Suprapubic skin (tissue), 4 donors: ENCODE results near the gene SHISA9. TPM values are rescaled to one million over a fixed set of nuclear protein-coding genes. Genes with fewer than 3 reads are reported as not detected.

ENCODE experiments used
- DNase-seq, 2 donors: peaks; one replicate each; pipeline ENCODE4 v3.0.0-alpha.2; 2019; ENCODE audit warnings: low spot score in 2 of 2
- H3K27ac ChIP-seq: fragments of 200-600 bp; sonication (generic); one replicate; pipeline ENCODE4 v1.5.1; 2019
- H3K27me3 ChIP-seq: fragments of 200-600 bp; sonication (generic); one replicate; pipeline ENCODE4 v1.5.1; 2019
- H3K36me3 ChIP-seq: fragments of 200-600 bp; sonication (generic); one replicate; pipeline ENCODE4 v1.5.1; 2019
- H3K4me1 ChIP-seq: fragments of 200-600 bp; sonication (generic); one replicate; pipeline ENCODE4 v1.5.1; 2019
- H3K4me3 ChIP-seq: fragments of 200-600 bp; sonication (generic); one replicate; pipeline ENCODE4 v1.5.1; 2019; ENCODE audit warnings: mild to moderate bottlenecking
- H3K9me3 ChIP-seq: fragments of 200-600 bp; sonication (generic); one replicate; pipeline ENCODE4 v1.5.1; 2019
- CTCF ChIP-seq, 2 donors: fragments of 200-600 bp in 1 of 2; fragments of 450-650 bp in 1 of 2; sonication (generic) in 1 of 2; IDR thresholded peaks; one replicate each; pipeline ENCODE4 v1.5.1; 2016 to 2019; ENCODE audit warnings: antibody characterized with exemption in 2 of 2, mild to moderate bottlenecking in 1 of 2, moderate library complexity in 1 of 2
- EP300 ChIP-seq: sonication (generic); formaldehyde crosslinking; IDR thresholded peaks from one replicate; pipeline ENCODE4 v1.6.1; 2017; ENCODE audit warnings: antibody characterized with exemption
- POLR2A ChIP-seq, 2 donors: fragments of 450-650 bp; IDR thresholded peaks; one replicate each; pipeline ENCODE4 v1.6.1; 2017; ENCODE audit warnings: antibody characterized with exemption in 2 of 2, mild to moderate bottlenecking in 2 of 2, moderate library complexity in 2 of 2
- POLR2AphosphoS5 ChIP-seq, 3 donors: sonication (generic); formaldehyde crosslinking; IDR thresholded peaks; one replicate each; pipeline ENCODE4 v1.6.1; 2017; ENCODE audit warnings: antibody characterized with exemption in 3 of 3
- WGBS: methylation state at CpG from one replicate; pipeline ENCODE4 v1.1.5; 2018; 5-methylcytosine and 5-hydroxymethylcytosine counted together
- total RNA-seq, 4 donors: library from RNA; depleted of rRNA; stranded (reverse); fragments of >200 nt; gene quantifications; one replicate each; pipeline ENCODE4 v1.1.0, GENCODE V29; 2016

SHISA9 gene
- total RNA-seq, 4 donors from 2014 or later = 0.26 to 1.9 (median 1.2) TPM

- no peak for DNase-seq
- H3K4me1 ChIP-seq = no peaks in the 10 kb centered on the region
- TF ChIP-seq POLR2A (IDR thresholded peaks at IDR 0.05) = no peak
- TF ChIP-seq CTCF (IDR thresholded peaks at IDR 0.05) = no peak
- no peak for TF ChIP-seq POLR2AphosphoS5 (IDR thresholded peaks at IDR 0.05)
- TF ChIP-seq EP300 = no peak
- 90% methylated on average over 2 of the region's 2 CpGs for WGBS
- H3K27me3 ChIP-seq = no peaks in the 10 kb centered on the region
- no peak overlapping the region for H3K27ac ChIP-seq
- no peaks in the 10 kb centered on the region for H3K9me3 ChIP-seq
- no peaks in the 10 kb centered on the region for H3K36me3 ChIP-seq
- H3K4me3 ChIP-seq = no peak overlapping the region
These were observed 253.4 kb downstream of the SHISA9 start for GRCh38 chr16:13154799-13155198.

- Histone ChIP-seq H3K27ac (no peak overlapping the region), H3K4me3 (no peak overlapping the region), H3K4me1 (no peaks in the 10 kb centered on the region), H3K9me3 (no peaks in the 10 kb centered on the region), H3K27me3 (no peaks in the 10 kb centered on the region), H3K36me3 (no peaks in the 10 kb centered on the region)
- DNase-seq = no peak
- TF ChIP-seq CTCF (IDR thresholded peaks at IDR 0.05) = no peak
- no peak for TF ChIP-seq POLR2A (IDR thresholded peaks at IDR 0.05)
- no peak for TF ChIP-seq POLR2AphosphoS5 (IDR thresholded peaks at IDR 0.05)
- WGBS = 40% methylated on average over 2 of the region's 2 CpGs
These were observed 254.0 kb downstream of the SHISA9 start for GRCh38 chr16:13155377-13155776.

GRCh38 chr16:13155780-13156179 is 254.4 kb downstream of the SHISA9 start:
- TF ChIP-seq POLR2A (IDR thresholded peaks at IDR 0.05) = no peak
- no peak for TF ChIP-seq POLR2AphosphoS5 (IDR thresholded peaks at IDR 0.05)
- TF ChIP-seq EP300 = no peak
- no peak for TF ChIP-seq CTCF (IDR thresholded peaks at IDR 0.05)
- H3K4me3 ChIP-seq = no peak overlapping the region
- no peaks in the 10 kb centered on the region for H3K9me3 ChIP-seq
- H3K36me3 ChIP-seq = no peaks in the 10 kb centered on the region
- DNase-seq = no peak
- 55% methylated on average over 3 of the region's 3 CpGs for WGBS
- H3K27ac ChIP-seq = no peak overlapping the region
- no peaks in the 10 kb centered on the region for H3K27me3 ChIP-seq
- no peaks in the 10 kb centered on the region for H3K4me1 ChIP-seq

GRCh38 chr16:13157082-13157481 is 255.7 kb downstream of the SHISA9 start:
- H3K4me1 ChIP-seq = no peaks in the 10 kb centered on the region
- WGBS = 68% methylated on average over 3 of the region's 3 CpGs
- TF ChIP-seq CTCF (IDR thresholded peaks at IDR 0.05) (no peak), POLR2AphosphoS5 (IDR thresholded peaks at IDR 0.05) (no peak), EP300 (no peak), POLR2A (IDR thresholded peaks at IDR 0.05) (no peak)

GRCh38 chr16:13158427-13158826 is 257.0 kb downstream of the SHISA9 start:
- Histone ChIP-seq H3K9me3 (no peaks in the 10 kb centered on the region), H3K4me3 (no peak overlapping the region), H3K36me3 (no peaks in the 10 kb centered on the region), H3K27ac (no peak overlapping the region), H3K27me3 (peaks cover 3% of the 10 kb centered on the region), H3K4me1 (no peaks in the 10 kb centered on the region)
- TF ChIP-seq POLR2AphosphoS5 (IDR thresholded peaks at IDR 0.05) (no peak), CTCF (IDR thresholded peaks at IDR 0.05) (no peak), EP300 (no peak), POLR2A (IDR thresholded peaks at IDR 0.05) (no peak)
- no peak for DNase-seq
- WGBS = 98% methylated on average over 3 of the region's 3 CpGs

More at GRCh38 chr16:13157082-13157481, 255.7 kb downstream of the SHISA9 start:
- H3K36me3 ChIP-seq = no peaks in the 10 kb centered on the region
- H3K4me3 ChIP-seq = no peak overlapping the region
- no peak for DNase-seq
- peaks cover 3% of the 10 kb centered on the region for H3K27me3 ChIP-seq
- no peak overlapping the region for H3K27ac ChIP-seq
- H3K9me3 ChIP-seq = no peaks in the 10 kb centered on the region
